HG03521 (cell line): ENCODE measurements around the gene DMRTC2.

Experiments used
- ATAC-seq: cut with Tn5 transposase; IDR thresholded peaks from one replicate; pipeline ENCODE4 v1.9.1; 2021; ENCODE audit warnings: mild to moderate bottlenecking, moderate library complexity; ENCODE audit not compliant: unreplicated experiment

The DMRTC2 gene

GRCh38 chr19:41845051-41845590, 279 bp downstream of the DMRTC2 start:
- ATAC-seq: no peak

GRCh38 chr19:41847351-41848105, 2.7 kb downstream of the DMRTC2 start:
- ATAC-seq: no peak

GRCh38 chr19:41848666-41849065, 3.8 kb downstream of the DMRTC2 start:
- ATAC-seq: no peak

GRCh38 chr19:41849067-41849466, 4.2 kb downstream of the DMRTC2 start:
- ATAC-seq: no peak

GRCh38 chr19:41850381-41850780, 5.5 kb downstream of the DMRTC2 start:
- no peak for ATAC-seq

GRCh38 chr19:41851456-41851855, 6.6 kb downstream of the DMRTC2 start:
- no peak for ATAC-seq

GRCh38 chr19:41853344-41853743, 8.5 kb downstream of the DMRTC2 start:
- ATAC-seq: no peak

- ATAC-seq: no peak
Observed at GRCh38 chr19:41853768-41854167, 8.9 kb downstream of the DMRTC2 start.

- no peak for ATAC-seq
Observed at GRCh38 chr19:41859213-41859617, 14.4 kb downstream of the DMRTC2 start.

- peak; percentile 78 for ATAC-seq
Observed at GRCh38 chr19:41859618-41860418, 15.0 kb downstream of the DMRTC2 start, which contains the start of gene RPS19. Gene RPS19, plus strand, starts transcription at chr19:41860255. Its CDS starts 520 bp downstream, at chr19:41860775.

GRCh38 chr19:41860419-41861115, 15.7 kb downstream of the DMRTC2 start:
- no peak for ATAC-seq

GRCh38 chr19:41861116-41861768, 16.4 kb downstream of the DMRTC2 start:
- no peak for ATAC-seq

- ATAC-seq: no peak
Observed at GRCh38 chr19:41861846-41862245, 17.0 kb downstream of the DMRTC2 start.

- ATAC-seq: no peak
Observed at GRCh38 chr19:41862445-41862986, 17.7 kb downstream of the DMRTC2 start.

- ATAC-seq: no peak
Observed at GRCh38 chr19:41863209-41863931, 18.5 kb downstream of the DMRTC2 start.

- no peak for ATAC-seq
Observed at GRCh38 chr19:41864374-41864773, 19.5 kb downstream of the DMRTC2 start.

- no peak for ATAC-seq
Observed at GRCh38 chr19:41866284-41866683, 21.4 kb downstream of the DMRTC2 start.

- no peak for ATAC-seq
Observed at GRCh38 chr19:41868120-41868988, 23.5 kb downstream of the DMRTC2 start.

- no peak for ATAC-seq
Observed at GRCh38 chr19:41868989-41869300, 24.1 kb downstream of the DMRTC2 start.
